ENCODE data around the gene ADH4.

DNA sequence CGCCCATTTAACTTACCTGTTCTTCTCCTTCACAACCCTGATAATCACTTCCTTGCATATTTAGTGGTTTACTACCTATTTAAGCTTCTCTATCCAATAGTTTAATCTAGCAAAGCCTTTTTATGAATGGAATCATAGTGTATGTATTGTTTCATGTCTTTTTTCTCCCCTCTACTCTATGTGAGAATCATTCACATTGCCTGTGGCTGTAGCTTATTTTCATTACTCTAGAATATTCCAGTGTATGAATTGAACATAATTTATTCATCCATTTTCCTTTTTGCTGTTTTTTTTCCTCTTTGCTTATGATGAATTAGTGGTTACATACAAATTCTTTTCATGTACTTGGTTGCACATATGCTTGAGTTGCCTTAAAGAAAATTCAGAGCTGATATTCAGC lies 490 bp upstream of the ADH4 start:
- TF ChIP-seq, protein P1, sequence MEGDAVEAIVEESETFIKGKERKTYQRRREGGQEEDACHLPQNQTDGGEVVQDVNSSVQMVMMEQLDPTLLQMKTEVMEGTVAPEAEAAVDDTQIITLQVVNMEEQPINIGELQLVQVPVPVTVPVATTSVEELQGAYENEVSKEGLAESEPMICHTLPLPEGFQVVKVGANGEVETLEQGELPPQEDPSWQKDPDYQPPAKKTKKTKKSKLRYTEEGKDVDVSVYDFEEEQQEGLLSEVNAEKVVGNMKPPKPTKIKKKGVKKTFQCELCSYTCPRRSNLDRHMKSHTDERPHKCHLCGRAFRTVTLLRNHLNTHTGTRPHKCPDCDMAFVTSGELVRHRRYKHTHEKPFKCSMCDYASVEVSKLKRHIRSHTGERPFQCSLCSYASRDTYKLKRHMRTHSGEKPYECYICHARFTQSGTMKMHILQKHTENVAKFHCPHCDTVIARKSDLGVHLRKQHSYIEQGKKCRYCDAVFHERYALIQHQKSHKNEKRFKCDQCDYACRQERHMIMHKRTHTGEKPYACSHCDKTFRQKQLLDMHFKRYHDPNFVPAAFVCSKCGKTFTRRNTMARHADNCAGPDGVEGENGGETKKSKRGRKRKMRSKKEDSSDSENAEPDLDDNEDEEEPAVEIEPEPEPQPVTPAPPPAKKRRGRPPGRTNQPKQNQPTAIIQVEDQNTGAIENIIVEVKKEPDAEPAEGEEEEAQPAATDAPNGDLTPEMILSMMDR (IDR thresholded peaks at IDR 0.05) = no peak
- TF ChIP-seq POLR2A (IDR thresholded peaks at IDR 0.05) = no peak
